HG03045 (cell line): ENCODE measurements around the gene MGMT.

Source experiments
- ATAC-seq: cut with Tn5 transposase; IDR thresholded peaks from one replicate; pipeline ENCODE4 v1.9.1; 2021; ENCODE audit warnings: mild to moderate bottlenecking, moderate library complexity; ENCODE audit not compliant: unreplicated experiment

Gene MGMT

DNA sequence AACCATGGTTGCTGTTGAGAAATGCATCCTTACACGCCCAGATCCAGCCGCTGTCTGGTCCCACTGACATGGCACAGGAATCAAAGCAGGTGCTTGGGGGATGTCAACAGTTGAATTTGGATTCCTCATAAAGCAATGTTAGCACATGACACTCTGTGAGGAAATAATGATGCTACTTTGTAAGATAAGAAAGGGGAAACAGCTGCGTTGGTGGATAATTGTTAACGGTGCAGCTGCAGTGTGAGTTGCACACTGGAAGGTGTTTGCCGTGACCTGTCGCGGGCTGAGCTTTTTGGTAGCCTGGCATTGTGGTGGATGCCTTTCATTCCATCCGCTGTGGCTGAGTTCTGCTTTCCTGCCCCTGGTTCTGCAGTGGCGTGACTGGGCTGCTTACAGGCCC is 113.9 kb downstream of the MGMT start:
- no peak for ATAC-seq

DNA sequence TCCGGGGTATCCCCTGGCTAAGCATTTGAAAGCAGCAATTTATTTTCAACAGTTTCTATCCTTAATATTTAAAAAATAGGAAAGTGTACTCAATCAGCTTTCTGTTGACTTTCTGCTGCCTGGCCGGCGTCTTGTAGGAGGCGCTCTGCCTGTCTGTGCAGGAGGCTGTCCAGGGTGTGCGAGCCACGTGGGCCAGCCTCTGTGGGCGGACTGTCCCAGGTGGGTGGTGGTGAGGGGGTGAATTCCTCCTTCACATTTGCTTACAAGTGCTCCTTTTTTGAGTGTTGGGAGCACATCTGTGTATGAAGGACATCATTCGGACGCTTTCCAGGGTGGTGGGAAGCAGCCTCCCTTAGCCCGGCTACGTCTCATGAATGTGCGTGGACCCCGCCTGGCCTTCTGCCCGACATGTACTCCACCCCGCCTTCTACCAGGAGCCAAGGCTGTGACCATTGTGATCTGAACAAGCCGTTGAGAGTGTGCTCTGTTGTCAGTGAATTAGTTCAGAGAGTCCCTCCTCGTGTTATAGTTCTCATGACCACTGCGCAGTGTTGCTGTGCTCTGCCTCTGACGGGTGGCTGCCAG is 114.9 kb downstream of the MGMT start:
- ATAC-seq = no peak

DNA sequence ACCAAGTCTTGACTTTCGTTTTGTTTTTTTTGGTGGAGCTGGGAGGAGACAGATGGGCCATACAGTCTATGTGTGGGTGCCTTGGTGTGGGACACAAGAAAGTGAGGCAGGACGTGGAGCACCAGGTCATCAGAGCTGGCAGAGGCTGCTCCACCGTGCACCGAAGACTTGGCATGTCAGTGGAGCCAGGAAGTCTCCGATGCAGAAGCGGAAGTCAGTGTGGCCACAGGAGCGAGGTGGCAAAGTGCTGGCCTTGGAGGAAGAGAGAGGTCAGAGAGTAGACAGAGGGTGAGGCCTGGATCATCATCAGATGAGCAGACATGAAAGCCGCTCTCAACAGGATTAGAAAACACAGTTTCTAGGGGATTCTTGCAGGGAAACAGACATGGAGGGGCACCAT is 116.8 kb downstream of the MGMT start:
- ATAC-seq = no peak

DNA sequence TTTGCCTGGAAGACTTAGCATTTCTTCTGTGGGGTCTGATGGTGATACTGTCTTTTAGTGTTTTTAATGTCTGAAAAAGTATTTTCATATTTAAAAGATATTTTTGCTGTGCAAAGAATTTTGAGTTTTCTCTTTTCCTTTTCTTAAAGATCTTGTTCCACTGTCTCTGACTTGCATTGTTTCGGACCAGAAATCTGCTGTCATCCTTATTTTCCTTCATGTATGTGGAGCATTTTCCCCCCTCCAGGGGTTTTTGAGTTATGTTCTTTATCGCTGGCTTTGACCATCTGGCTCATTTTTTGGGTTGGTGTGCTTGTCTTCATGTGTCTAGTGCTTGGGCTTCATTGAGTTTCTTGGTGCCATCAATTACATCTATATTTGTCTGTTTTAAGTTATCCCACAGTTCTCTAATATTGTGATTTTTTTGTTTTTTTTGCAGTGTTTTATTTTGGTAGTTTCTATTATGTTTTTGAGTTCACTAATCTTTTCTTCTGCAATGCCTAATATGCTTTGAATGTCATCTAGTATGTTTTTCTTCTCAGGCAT is 119.9 kb downstream of the MGMT start:
- ATAC-seq = no peak

GRCh38 chr10:129589546-129589945 is 122.5 kb downstream of the MGMT start:
- ATAC-seq = no peak

DNA sequence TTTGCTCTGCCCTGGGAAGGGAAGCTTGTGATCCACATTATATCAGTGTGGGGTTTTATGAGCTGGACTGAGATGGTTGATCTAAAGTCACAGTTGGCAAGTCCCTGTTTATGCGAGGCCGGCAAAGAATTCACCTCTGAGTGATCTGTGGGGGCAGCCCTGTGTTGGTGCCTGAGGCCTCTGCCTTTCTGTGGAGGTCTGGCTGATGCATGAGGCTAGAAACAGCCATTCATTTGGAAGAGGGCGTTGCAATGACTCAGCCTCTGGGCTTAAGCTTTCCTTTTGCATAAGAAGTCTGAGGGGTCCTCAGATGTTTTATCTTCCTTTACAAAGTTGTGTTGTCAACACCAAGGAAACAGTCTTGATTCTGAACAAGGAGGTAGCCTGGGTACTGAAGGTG is 126.9 kb downstream of the MGMT start:
- ATAC-seq = no peak

GRCh38 chr10:129594811-129595210 is 127.8 kb downstream of the MGMT start:
- no peak for ATAC-seq

GRCh38 chr10:129598413-129598812 is 131.4 kb downstream of the MGMT start:
- no peak for ATAC-seq

DNA sequence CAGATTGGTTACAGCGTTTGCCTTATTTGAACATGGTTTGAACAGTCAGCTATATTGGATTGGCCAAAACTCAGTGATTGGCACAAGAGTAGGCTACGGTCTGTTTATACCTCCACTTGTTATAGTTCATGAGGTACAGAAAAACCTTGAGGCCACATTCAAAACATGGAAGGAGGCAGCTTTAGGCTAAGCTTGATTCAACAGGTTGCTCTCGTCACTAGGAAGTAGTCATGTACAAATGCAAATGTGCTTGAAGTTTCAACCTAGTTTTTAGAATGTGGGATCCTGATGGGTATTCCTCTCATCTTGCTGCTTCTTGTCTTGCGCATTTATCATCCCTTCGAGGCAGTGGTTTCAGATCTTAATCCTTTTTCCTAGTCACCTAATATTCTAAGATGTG is 132.1 kb downstream of the MGMT start:
- no peak for ATAC-seq

- ATAC-seq = no peak
Measured at GRCh38 chr10:129601737-129602136, 134.7 kb downstream of the MGMT start.

GRCh38 chr10:129602938-129603535 is 136.0 kb downstream of the MGMT start:
- no peak for ATAC-seq

GRCh38 chr10:129604333-129605032 is 137.4 kb downstream of the MGMT start:
- no peak for ATAC-seq

DNA sequence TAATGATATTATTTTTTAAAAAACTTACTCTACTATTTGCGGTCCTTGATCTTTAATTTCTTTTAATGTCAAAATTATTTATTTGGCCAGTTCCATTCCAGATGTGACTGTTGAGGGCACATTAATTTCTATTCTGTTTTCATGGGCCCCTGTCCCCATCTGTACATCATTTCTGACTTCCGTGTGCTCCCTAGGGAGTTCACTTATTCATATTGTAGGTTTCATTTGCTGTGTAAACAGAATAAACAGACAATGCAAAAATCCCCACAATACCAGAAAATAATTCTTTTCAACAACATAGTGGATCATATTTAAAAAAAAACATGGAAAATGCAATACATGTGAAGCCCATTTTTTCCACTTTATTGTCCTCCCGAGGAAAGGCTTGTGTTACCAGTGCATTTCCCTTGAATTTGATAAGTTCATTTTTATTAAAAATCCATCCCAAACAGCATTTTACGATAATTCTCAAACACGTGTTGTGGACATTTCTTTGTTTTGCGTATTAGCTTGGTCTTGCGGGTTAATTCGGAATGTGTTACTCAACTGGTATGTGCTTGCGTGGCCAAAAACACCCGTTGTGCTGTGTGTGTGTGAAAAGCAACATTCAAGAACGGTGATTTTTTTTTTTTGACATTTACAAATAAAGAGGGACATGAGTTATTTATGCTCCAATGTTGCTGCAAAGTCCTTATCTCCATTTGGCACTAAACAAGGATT is 138.4 kb downstream of the MGMT start:
- ATAC-seq = no peak

GRCh38 chr10:129605986-129606518 is 139.0 kb downstream of the MGMT start:
- ATAC-seq = peak; percentile 58

- no peak for ATAC-seq
Measured at GRCh38 chr10:129607607-129608109, 140.6 kb downstream of the MGMT start.

- ATAC-seq = no peak
Measured at GRCh38 chr10:129608653-129609052, 141.6 kb downstream of the MGMT start.

- ATAC-seq = no peak
Measured at GRCh38 chr10:129609551-129609950, 142.5 kb downstream of the MGMT start.

GRCh38 chr10:129612481-129613109 is 145.6 kb downstream of the MGMT start:
- ATAC-seq = no peak

DNA sequence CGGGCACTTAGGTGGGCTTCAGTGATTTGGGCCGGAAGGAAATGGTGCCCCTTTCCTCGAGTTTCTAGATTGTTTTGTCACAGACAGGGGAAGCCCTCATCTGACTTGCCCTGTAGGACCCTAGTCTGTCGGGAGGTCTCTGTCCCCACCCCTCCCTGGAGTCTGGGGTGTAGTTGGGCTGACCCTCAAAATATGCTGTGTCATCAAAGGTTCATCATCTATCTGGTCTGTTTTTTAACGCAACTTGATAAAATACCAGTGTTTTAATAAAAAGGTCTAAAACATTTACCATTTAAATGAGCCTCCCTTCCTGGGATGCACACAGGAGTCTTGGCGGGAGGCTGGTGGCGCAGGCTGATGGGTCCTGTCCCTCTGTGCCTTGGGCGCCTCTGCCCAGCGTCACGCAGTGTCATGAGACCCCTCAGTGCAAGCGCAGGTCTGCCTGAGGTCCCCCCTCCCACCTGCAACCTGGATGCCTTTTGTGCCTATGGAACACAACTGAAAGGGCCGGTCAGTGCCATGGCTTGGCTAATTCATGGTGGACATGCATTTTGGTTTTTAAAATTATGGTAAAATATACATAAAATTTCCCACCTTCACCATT is 146.4 kb downstream of the MGMT start:
- no peak for ATAC-seq

DNA sequence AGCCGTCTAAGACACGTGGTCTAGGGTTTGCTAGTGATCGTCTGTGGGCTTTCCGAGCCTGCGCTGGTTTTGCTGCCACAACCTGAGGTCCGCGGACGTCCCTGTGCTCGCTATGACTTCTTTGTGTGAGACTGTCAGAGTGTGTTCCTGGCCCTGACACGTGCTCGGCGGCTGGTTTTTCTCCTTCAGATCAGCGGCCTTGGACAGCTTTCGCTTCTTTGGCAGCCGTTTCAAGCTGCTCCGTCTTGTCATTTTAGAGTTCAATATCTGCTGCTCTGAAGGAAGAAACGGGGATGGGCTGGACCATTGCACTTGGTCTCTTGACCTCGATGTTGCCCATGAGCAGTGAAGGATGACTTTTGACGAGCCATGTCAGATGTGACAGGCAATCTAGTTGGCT is 147.3 kb downstream of the MGMT start:
- ATAC-seq = no peak
